ENCODE data around the gene VOPP1.

DNA sequence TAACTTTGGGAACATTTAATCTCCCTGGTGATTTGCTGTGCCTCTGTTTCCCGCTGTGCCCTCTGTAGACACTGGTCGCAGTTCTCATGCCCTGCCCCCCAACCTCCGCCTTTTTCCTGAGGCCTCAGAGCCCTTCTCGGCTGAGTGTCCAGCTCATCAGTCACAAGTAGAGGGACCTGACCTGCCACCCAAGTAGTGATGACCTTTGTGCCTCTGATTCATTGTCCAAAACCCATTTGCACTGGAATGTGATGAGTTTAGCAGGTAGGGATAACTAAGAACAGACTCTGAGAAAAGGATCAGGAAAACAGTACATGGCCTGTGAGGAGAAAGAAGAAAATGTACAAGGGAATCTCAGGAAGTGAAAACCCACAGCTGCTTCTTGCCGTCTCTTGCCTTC is 148.4 kb downstream of the VOPP1 start:
- TF ChIP-seq EP300 (IDR thresholded peaks at IDR 0.05; ENCODE audit: low read depth) (no peak), POLR2A (IDR thresholded peaks at IDR 0.05) (no peak), POLR2AphosphoS5 (IDR thresholded peaks at IDR 0.05) (no peak)
- TF ChIP-seq, protein P1, sequence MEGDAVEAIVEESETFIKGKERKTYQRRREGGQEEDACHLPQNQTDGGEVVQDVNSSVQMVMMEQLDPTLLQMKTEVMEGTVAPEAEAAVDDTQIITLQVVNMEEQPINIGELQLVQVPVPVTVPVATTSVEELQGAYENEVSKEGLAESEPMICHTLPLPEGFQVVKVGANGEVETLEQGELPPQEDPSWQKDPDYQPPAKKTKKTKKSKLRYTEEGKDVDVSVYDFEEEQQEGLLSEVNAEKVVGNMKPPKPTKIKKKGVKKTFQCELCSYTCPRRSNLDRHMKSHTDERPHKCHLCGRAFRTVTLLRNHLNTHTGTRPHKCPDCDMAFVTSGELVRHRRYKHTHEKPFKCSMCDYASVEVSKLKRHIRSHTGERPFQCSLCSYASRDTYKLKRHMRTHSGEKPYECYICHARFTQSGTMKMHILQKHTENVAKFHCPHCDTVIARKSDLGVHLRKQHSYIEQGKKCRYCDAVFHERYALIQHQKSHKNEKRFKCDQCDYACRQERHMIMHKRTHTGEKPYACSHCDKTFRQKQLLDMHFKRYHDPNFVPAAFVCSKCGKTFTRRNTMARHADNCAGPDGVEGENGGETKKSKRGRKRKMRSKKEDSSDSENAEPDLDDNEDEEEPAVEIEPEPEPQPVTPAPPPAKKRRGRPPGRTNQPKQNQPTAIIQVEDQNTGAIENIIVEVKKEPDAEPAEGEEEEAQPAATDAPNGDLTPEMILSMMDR (IDR thresholded peaks at IDR 0.05), result no peak

All from transverse colon (tissue), 4 donors.